Measurements from ENCODE around the gene AGPAT3.

The AGPAT3 gene

DNA sequence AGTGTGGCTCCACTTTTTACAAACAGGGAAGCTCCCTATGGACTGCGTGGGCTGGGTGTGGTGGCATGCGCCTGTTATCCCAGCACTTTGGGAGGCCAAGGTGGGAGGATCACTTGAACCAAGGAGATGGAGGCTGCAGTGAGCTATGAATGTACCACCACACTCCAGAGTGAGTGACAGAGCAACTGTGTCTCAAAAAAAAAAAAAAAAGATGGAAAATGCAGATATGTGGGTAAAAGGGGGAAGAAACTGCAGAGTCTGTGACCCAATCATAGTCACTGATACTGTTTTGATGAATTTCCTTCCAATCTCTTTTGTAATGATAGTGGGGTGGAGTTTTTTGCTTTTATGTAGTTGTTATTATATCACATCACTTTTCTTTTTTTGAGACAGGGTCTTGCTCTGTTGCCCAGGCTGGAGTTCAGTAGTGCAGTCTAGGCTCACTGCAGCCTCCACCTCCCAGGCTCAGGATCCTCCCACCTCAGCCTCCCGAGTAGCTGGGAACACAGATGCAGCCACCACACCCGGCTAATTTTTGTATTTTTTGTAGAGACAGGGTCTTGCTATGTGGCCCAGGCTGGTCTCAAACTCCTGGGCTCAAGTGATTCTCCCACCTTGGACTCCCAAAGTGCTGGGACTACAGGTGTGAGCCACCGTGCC, 138.4 kb downstream of the AGPAT3 start:
- DNase-seq, result no peak

- no peak for DNase-seq
These were observed 140.0 kb downstream of the AGPAT3 start for GRCh38 chr21:44005071-44005470.

DNA sequence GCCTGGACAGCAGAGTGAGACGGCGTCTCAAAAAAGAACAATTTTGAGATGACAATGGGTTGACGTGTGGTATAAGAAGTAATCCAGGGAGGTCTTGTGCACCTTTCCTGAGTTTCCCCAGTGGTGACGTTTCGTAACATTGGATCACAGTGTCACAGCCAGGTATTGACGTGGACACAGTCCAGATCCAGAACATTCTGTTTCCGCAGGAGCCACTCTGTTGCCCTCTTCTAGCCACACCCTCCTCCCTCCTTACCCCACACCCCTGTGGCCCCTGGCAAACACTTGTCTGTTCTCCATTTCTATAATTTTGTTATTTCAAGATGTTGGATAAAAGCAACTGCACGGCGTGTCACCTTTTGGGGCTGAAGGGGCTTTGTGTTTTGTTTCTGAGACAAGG, 140.6 kb downstream of the AGPAT3 start:
- DNase-seq, result no peak

DNA sequence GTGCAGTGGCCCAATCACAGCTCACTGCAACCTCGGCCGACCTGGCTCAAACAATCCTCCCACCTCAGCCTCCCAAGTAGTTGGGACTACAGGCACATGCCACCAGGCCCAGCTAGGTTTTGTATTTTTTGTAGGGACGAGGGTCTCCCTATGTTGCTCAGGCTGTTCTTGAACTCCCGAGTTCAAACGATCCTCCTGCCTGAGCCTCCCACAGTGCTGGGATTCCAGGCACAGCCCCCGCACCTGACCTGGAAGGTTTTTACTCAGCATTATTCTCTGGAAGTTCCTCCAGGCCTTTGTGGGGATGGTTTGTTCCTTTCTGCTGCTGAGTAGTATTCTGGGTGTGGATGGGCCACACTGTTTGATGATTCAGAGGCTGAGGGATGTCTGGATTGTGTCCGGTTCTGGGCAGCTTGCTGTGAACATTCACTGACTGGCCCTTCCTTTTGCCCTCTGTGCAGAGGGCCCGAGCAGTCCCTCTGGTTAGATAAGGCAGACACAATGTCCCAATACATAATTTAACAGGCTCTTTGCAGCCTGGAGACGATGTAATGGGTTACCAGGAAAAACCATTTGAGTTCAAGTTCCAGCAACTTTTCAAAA, 141.1 kb downstream of the AGPAT3 start:
- no peak for DNase-seq

GRCh38 chr21:44006656-44007055, 141.6 kb downstream of the AGPAT3 start:
- no peak for DNase-seq

DNA sequence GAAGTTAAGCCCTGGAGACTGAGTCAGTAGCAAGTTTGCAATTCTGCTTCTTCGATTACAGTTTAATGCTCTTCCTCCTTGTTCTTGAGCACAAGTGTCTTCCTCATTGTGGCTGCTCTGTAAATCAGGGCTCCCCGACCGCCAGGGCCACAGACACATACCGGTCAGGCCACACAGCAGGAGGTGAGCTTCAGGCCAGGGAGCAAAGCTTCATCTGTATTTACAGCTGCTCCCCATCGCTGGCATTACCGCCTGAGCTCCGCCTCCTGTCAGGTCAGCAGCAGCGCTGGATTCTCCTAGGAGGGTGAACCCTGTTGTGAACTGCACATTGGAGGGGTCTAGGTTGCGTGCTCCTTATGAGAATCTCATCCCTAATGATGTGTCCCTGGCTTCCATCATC, 145.4 kb downstream of the AGPAT3 start:
- no peak for DNase-seq

- DNase-seq, result no peak
These were observed 146.1 kb downstream of the AGPAT3 start for GRCh38 chr21:44011123-44011522.

GRCh38 chr21:44011579-44012473, 146.8 kb downstream of the AGPAT3 start, which contains the start of gene TRAPPC10:
TRAPPC10 (plus strand) TSS chr21:44012309; CDS start chr21:44012494, 185 bp downstream.
- peak; percentile 81 for DNase-seq

GRCh38 chr21:44012474-44013379, 147.7 kb downstream of the AGPAT3 start:
- DNase-seq, result peak; percentile 80

DNA sequence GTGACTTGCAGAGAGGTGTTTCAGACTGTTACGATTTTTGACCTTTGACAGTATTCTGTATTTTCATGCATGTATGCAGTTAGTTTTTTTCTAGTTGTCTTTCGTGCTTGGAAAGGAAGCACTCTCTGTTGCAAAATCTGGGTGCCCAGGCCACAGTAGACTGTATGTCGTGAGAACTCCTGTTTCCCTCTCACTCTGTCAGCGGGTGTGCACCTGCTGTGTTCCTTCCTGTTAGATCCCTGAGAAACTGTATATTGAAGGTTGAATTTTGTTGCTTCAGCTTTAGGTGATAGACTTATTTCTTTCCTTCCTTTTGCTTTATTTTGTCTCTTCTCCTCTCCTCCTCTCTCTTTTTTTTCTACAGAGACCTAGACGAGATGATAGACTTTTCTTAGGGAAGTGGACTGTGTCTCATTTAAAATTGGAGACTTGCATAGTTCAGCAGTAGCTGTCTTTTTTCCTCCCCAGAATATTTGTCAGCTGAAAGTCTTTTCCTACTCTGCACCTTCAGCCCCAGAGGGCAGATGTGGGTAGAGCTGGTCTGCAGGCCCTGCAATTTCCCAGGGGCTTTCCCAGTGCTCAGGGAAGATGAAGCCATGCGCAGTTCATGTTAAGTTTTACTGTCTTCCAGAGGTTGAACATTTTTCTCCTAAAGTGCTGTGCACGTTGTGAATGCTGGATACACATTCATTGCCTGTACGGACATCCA, 148.5 kb downstream of the AGPAT3 start:
- DNase-seq, result peak; percentile 29

DNA sequence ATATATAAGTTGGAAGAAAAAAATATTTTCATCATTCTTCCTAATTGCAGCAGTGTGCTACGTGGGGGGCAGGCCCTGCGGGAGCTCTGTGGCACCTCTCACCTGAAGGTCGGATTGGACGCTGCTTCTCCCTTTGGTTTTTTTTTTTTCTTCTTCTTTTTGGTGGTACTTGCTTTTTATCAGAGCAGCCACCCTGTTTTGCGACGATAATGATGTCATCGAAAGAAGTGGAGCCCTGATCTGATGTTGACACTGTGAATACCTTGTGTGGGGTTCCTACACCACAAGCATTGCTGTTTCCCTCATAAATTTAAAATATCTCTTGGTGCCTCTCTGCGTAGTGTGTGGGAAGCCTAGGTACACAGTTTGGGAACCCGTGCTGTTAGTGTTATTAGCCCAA, 152.6 kb downstream of the AGPAT3 start:
- DNase-seq, result no peak

DNA sequence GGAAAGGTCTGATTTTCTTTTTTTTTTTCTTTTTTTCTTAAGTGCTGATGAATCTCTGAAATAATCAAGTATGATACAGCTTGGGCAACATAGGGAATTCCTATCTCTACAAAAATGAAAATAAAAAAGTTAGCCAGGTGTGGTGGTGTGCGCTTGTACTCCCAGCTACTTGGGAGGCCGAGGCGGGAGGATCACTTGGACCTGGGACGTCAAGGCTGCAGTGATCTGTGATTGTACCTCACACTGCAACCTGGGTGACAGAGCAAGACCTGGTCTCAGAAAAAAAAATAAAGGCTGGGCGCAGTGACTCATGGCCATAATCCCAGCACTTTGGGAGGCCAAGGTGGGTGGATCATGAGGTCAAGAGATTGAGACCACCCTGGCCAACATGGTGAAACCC, 153.1 kb downstream of the AGPAT3 start:
- no peak for DNase-seq

DNA sequence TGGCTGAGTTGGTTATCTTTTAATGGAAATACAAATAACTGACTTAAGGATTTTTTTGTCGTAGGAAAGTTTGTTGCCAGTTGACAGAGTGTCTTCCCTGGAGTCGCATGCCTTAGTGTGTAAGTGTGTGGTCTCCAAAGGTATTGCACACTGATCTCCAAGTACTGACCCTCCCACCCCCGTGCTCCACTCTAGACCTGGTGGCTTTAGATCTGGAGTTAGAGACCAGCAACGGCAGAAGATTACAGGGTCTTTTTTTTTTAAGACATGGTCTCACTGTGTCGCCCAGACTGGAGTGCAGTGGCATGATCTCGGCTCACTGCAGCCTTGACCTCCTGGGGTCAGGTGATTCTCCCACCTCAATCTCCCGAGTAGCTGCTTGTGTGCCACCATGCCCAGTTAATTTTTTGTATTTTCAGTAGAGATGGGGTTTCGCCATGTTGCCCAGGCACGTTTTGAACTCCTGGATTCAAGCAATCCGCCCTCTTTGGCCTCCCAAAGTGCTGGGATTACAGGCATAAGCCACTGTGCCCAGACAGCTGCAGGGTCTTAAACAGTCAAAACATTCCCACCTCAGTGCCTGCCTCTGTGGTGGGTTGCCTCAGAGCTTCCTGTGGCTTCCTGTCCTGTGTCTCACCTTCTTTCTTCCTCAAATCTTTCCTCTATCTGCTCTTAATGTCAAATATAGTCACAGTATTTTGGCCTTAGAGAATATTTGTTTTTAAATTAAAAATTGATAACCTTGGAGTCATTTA, 154.0 kb downstream of the AGPAT3 start:
- no peak for DNase-seq

DNA sequence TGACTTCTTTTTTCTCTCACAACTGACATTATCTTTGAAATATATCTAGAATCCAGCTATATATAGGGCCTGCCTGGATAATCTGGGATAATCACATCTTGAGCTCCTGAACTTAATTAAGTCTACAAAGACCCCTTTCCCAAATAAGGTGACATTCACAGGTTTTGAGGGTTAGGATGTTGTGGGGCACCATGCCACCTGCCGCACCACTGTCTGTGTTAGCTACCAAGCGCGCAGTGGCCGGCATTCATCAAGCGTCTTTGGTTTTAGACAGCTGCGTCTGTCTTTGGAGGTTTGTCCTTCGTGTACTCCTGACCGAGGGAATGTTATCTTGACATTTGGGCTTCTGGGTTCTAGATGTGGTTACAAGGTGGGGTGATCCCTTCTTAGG, 154.5 kb downstream of the AGPAT3 start:
- DNase-seq, result no peak

- DNase-seq, result no peak
These were observed 155.5 kb downstream of the AGPAT3 start for GRCh38 chr21:44020551-44020950.

DNA sequence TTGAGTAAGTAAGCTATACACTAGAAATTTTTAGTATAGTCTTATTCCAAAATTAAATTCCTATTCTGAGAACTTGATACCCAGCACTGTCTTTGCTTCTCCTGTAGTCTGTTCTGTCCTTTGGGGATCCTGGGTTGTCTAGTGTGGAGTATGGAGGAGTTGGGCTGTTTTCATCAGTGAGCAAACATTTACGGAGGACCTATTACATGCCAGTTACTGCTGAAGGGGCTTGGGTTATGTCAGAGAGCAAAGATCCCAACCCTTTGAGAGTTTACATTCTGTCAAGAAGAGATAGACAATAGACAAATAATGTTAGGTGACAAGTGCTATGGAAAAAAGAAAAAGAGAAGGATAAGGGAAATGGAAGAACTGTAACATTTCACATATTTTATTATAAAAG, 156.0 kb downstream of the AGPAT3 start:
- DNase-seq, result no peak

DNA sequence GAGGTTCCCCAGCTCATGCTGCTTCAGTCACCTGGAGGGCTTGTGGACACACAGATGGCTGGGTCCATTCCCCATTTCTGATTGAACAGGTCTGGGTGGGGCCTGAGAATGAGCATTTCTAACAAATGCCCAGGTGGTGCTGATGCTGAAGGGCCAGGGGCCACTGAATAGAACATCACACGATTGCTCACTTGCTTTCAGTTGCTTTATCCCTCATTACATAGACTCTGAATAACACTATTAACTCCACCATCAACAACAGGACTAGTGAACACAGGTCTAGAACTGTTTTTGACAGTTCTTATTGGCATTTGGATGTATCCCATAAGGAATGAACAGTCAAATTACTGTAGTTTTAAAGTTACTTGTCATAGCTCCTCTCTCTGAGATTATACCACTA, 159.2 kb downstream of the AGPAT3 start:
- DNase-seq, result no peak

GRCh38 chr21:44024887-44025353, 159.9 kb downstream of the AGPAT3 start:
- no peak for DNase-seq

DNA sequence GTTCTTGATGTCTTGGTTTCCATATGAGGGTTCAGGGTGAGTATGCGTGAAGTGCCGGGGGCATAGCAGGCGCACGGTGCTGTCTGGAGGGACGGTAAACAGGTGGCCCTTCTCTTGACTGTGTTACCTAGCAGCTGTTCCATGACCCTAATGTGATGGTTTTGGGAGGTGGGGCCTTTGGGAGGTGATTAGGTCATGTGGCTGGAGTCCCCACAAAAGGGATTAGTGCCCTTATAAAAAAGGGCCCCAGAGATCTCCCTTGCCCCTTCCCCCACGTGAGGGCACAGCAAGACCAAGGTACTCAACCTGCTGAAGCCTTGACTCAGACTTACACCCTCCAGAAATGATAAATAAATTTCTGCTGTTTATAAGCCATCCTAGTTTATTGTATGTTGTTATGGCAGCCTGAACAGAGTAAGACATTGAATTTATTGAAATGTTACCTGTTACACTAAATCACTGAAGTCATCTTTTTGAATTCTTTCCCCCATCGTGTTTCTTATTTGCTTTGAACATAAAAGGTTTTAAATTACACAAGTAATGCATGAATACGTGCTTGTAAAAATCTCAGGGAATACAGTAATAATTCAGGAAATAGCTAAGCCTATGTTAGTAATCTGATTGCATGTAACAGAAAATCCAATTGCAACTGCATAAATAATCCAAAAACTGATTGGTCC, 162.7 kb downstream of the AGPAT3 start:
- no peak for DNase-seq

DNA sequence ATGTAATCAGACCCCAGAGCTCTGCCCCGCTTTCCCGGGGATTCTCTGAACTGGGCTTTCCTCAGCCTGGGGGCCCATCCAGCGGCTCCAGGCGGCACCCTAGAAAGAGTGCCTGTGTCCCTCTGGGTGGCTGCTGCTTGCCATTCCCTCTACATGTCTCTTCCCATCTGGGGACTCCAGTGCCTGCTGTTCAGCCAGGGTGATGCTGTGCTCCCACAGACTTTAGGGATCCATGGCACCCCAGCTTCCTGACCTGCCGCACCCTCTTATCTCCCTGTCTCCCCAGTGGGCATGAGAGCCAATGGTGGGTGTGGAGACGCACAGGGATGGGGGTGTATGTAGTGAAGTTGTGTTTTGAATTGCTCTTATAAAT, 163.2 kb downstream of the AGPAT3 start:
- DNase-seq, result no peak
